Endodermal cell (in vitro differentiated cells): ENCODE results near the gene FABP7. TPM values are rescaled to one million over a fixed set of nuclear protein-coding genes. Genes with fewer than 3 reads are reported as not detected.

Experiments used
- DNase-seq: peaks from one replicate; pipeline ENCODE4 v3.0.0-alpha.2; 2017
- H3K27ac ChIP-seq: 2 replicates; pipeline ENCODE4 v1.5.1; 2013; ENCODE audit warnings: mild to moderate bottlenecking, low read depth, low read length, moderate library complexity
- H3K27me3 ChIP-seq: 2 replicates; pipeline ENCODE4 v1.6.1; 2013; ENCODE audit warnings: mild to moderate bottlenecking, low read length, moderate library complexity; ENCODE audit not compliant: insufficient read depth, control insufficient read depth, poor library complexity, severe bottlenecking
- H3K36me3 ChIP-seq: 2 replicates; pipeline ENCODE4 v1.7.0; 2013; ENCODE audit warnings: mild to moderate bottlenecking, low read length, moderate library complexity; ENCODE audit not compliant: control insufficient read depth, insufficient read depth
- H3K4me1 ChIP-seq: one replicate; pipeline ENCODE4 v1.7.0; 2013; ENCODE audit warnings: low read length; ENCODE audit not compliant: control insufficient read depth, insufficient read depth
- H3K4me3 ChIP-seq: 2 replicates; pipeline ENCODE4 v1.5.1; 2013; ENCODE audit warnings: mild to moderate bottlenecking, low read length, moderate library complexity
- H3K9ac ChIP-seq: 2 replicates; pipeline ENCODE4 v1.6.1; 2013; ENCODE audit warnings: mild to moderate bottlenecking, low read length, moderate library complexity; ENCODE audit not compliant: poor library complexity, severe bottlenecking; ENCODE audit errors: extremely low read depth
- H3K9me3 ChIP-seq: 2 replicates; pipeline ENCODE4 v1.6.1; 2013; ENCODE audit warnings: mild to moderate bottlenecking, low read length, moderate library complexity; ENCODE audit not compliant: control insufficient read depth
- H3K27ac Mint-ChIP-seq: 2 replicates; pipeline ENCODE4 v1.8.0; 2020; ENCODE audit warnings: mixed read lengths
- H3K27me3 Mint-ChIP-seq: 2 replicates; pipeline ENCODE4 v1.8.0; 2021; ENCODE audit warnings: mild to moderate bottlenecking, mixed read lengths; ENCODE audit not compliant: insufficient read depth
- H3K36me3 Mint-ChIP-seq: 2 replicates; pipeline ENCODE4 v1.8.0; 2020; ENCODE audit warnings: low read depth, mixed read lengths
- H3K4me1 Mint-ChIP-seq: 2 replicates; pipeline ENCODE4 v1.8.0; 2020; ENCODE audit warnings: mixed read lengths
- H3K4me3 Mint-ChIP-seq: 2 replicates; pipeline ENCODE4 v1.8.0; 2020; ENCODE audit warnings: mild to moderate bottlenecking, moderate library complexity, mixed read lengths
- H3K9me3 Mint-ChIP-seq: 2 replicates; pipeline ENCODE4 v1.8.0; 2020; ENCODE audit warnings: mild to moderate bottlenecking, mixed read lengths
- CTCF ChIP-seq: fragments of 200-600 bp; sonication (generic); conservative IDR thresholded peaks from 2 replicates; pipeline ENCODE4 v1.5.0; 2021; ENCODE audit warnings: antibody characterized with exemption, mild to moderate bottlenecking
- WGBS, 2 experiments: methylation state at CpG; one replicate each; pipeline versions ENCODE4 v1.1.5 to v1.1.7; 2013; ENCODE audit warnings: missing lambda C conversion rate in 2 of 2, mixed read lengths in 1 of 2; ENCODE audit not compliant: insufficient coverage in 1 of 2, insufficient read length in 1 of 2; 5-methylcytosine and 5-hydroxymethylcytosine counted together
- total RNA-seq, 2 donors: library from RNA; stranded (reverse); fragmentation: NEBNext Ultra II Directional in 1 of 2; extraction: Animal tissue kit (Norgen Biotek cat#: 25700) in 1 of 2; gene quantifications; 2 replicates in 1 of 2; 3 replicates in 1 of 2; pipeline ENCODE4 v1.2.1, GENCODE V29; 2021

Gene FABP7
- total RNA-seq, 2 donors from 2014 or later = 2.7 to 3.4 TPM

- H3K9me3 ChIP-seq = peaks cover 3% of the 10 kb centered on the region
- no peaks in the 10 kb centered on the region for H3K27me3 Mint-ChIP-seq
- peaks cover 24% of the 10 kb centered on the region for H3K4me1 Mint-ChIP-seq
- TF ChIP-seq CTCF = no peak
- 89% methylated on average over 3 of the region's 4 CpGs; no CpG with 5 or more reads in 1 of the 2 experiments for WGBS, 2 experiments
- peaks cover 4% of the 10 kb centered on the region for H3K9me3 Mint-ChIP-seq
- H3K4me3 ChIP-seq = no peak overlapping the region
- no peaks in the 10 kb centered on the region for H3K27me3 ChIP-seq
- H3K9ac ChIP-seq = no peak overlapping the region
- H3K36me3 ChIP-seq = no peaks in the 10 kb centered on the region
- no peaks in the 10 kb centered on the region for H3K4me1 ChIP-seq
- DNase-seq = no peak
- H3K4me3 Mint-ChIP-seq = no peak overlapping the region
- H3K36me3 Mint-ChIP-seq = no peaks in the 10 kb centered on the region
- no peak overlapping the region for H3K27ac ChIP-seq
- H3K27ac Mint-ChIP-seq = no peak overlapping the region
Observed at GRCh38 chr6:122736163-122736562, 43.4 kb upstream of the FABP7 start.

GRCh38 chr6:122736616-122737015 is 42.9 kb upstream of the FABP7 start:
- no peaks in the 10 kb centered on the region for H3K36me3 ChIP-seq
- no peaks in the 10 kb centered on the region for H3K27me3 ChIP-seq
- H3K9me3 ChIP-seq = peaks cover 7% of the 10 kb centered on the region
- no peaks in the 10 kb centered on the region for H3K4me1 ChIP-seq
- no peak overlapping the region for H3K27ac ChIP-seq
- H3K4me3 ChIP-seq = no peak overlapping the region
- H3K27me3 Mint-ChIP-seq = no peaks in the 10 kb centered on the region
- no peak overlapping the region for H3K9ac ChIP-seq
- H3K36me3 Mint-ChIP-seq = no peaks in the 10 kb centered on the region
- 100% methylated on average over 2 of the region's 3 CpGs; no CpG with 5 or more reads in 1 of the 2 experiments for WGBS, 2 experiments
- no peak for DNase-seq
- no peak overlapping the region for H3K4me3 Mint-ChIP-seq
- H3K9me3 Mint-ChIP-seq = peaks cover 8% of the 10 kb centered on the region
- H3K4me1 Mint-ChIP-seq = peaks cover 24% of the 10 kb centered on the region
- H3K27ac Mint-ChIP-seq = no peak overlapping the region
- TF ChIP-seq CTCF = no peak

- H3K27ac Mint-ChIP-seq = no peak overlapping the region
- H3K9me3 ChIP-seq = peaks cover 10% of the 10 kb centered on the region
- H3K27me3 ChIP-seq = no peaks in the 10 kb centered on the region
- no peaks in the 10 kb centered on the region for H3K36me3 Mint-ChIP-seq
- DNase-seq = no peak
- H3K9me3 Mint-ChIP-seq = peaks cover 12% of the 10 kb centered on the region
- H3K4me3 ChIP-seq = no peak overlapping the region
- TF ChIP-seq CTCF = no peak
- H3K4me1 ChIP-seq = no peaks in the 10 kb centered on the region
- H3K27me3 Mint-ChIP-seq = peaks cover 9% of the 10 kb centered on the region
- WGBS, 2 experiments = no CpG with 5 or more reads among the region's 2 CpGs
- no peak overlapping the region for H3K9ac ChIP-seq
- no peaks in the 10 kb centered on the region for H3K36me3 ChIP-seq
- H3K4me1 Mint-ChIP-seq = peaks cover 8% of the 10 kb centered on the region
- H3K4me3 Mint-ChIP-seq = no peak overlapping the region
- H3K27ac ChIP-seq = no peak overlapping the region
Observed at GRCh38 chr6:122740091-122740490, 39.4 kb upstream of the FABP7 start.
